ENCODE measurements around the gene CD69.
"Not testable (repeated sequence)": the region's sequence is repeated elsewhere in the genome, so short reads cannot be mapped to it uniquely, and the experiment has no call there.

The CD69 gene

GRCh38 chr12:9741726-9742125 lies 19.0 kb downstream of the CD69 start:
- DNase-seq (ENCODE audit: low spot score in 2 of 2): peak in 1 of 2 donors; percentile 80

GRCh38 chr12:9740106-9740750 lies 20.5 kb downstream of the CD69 start:
- peak overlapping the region; percentile 69 for H3K4me3 Mint-ChIP-seq
- peaks cover 2% of the 10 kb centered on the region for H3K9me3 Mint-ChIP-seq
- DNase-seq (ENCODE audit: low spot score in 2 of 2) (no peak), ATAC-seq (no peak)
- H3K27ac Mint-ChIP-seq: peak overlapping the region; percentile 89
- H3K4me1 Mint-ChIP-seq: peaks cover 57% of the 10 kb centered on the region
- peaks cover 12% of the 10 kb centered on the region for H3K36me3 Mint-ChIP-seq

More at GRCh38 chr12:9741726-9742125, 19.0 kb downstream of the CD69 start:
- H3K4me3 Mint-ChIP-seq: peak overlapping the region; percentile 80
- peaks cover 12% of the 10 kb centered on the region for H3K36me3 Mint-ChIP-seq
- H3K4me1 Mint-ChIP-seq: peaks cover 52% of the 10 kb centered on the region
- peaks cover 2% of the 10 kb centered on the region for H3K9me3 Mint-ChIP-seq
- ATAC-seq: peak; percentile 98
- peak overlapping the region; percentile 92 for H3K27ac Mint-ChIP-seq

GRCh38 chr12:9739404-9740105 lies 21.1 kb downstream of the CD69 start:
- H3K9me3 Mint-ChIP-seq; ATAC-seq; DNase-seq (ENCODE audit: low spot score in 2 of 2): not testable (repeated sequence)
- peak overlapping the region; percentile 89 for H3K27ac Mint-ChIP-seq
- peaks cover 51% of the 10 kb centered on the region for H3K4me1 Mint-ChIP-seq
- H3K4me3 Mint-ChIP-seq: peak overlapping the region; percentile 69
- H3K36me3 Mint-ChIP-seq: peaks cover 12% of the 10 kb centered on the region

- H3K9me3 Mint-ChIP-seq; DNase-seq (ENCODE audit: low spot score in 2 of 2); ATAC-seq: not testable (repeated sequence)
- H3K4me3 Mint-ChIP-seq: peak overlapping the region; percentile 16
- peak overlapping the region; percentile 75 for H3K27ac Mint-ChIP-seq
- H3K4me1 Mint-ChIP-seq: peaks cover 48% of the 10 kb centered on the region
- peaks cover 12% of the 10 kb centered on the region for H3K36me3 Mint-ChIP-seq
Measured at GRCh38 chr12:9738905-9739304, 21.8 kb downstream of the CD69 start.

- H3K4me3 Mint-ChIP-seq: peak overlapping the region; percentile 20
- peaks cover 2% of the 10 kb centered on the region for H3K9me3 Mint-ChIP-seq
- peaks cover 39% of the 10 kb centered on the region for H3K4me1 Mint-ChIP-seq
- H3K27ac Mint-ChIP-seq: peak overlapping the region; percentile 53
- H3K36me3 Mint-ChIP-seq: peaks cover 5% of the 10 kb centered on the region
- no peak for DNase-seq (ENCODE audit: low spot score in 2 of 2)
- no peak for ATAC-seq
Measured at GRCh38 chr12:9736936-9737705, 23.6 kb downstream of the CD69 start.

GRCh38 chr12:9735601-9736000 lies 25.1 kb downstream of the CD69 start:
- H3K4me3 Mint-ChIP-seq: no peak overlapping the region
- peaks cover 5% of the 10 kb centered on the region for H3K36me3 Mint-ChIP-seq
- peaks cover 1% of the 10 kb centered on the region for H3K9me3 Mint-ChIP-seq
- ATAC-seq (no peak), DNase-seq (ENCODE audit: low spot score in 2 of 2) (no peak)
- H3K27ac Mint-ChIP-seq: no peak overlapping the region
- H3K4me1 Mint-ChIP-seq: peaks cover 33% of the 10 kb centered on the region

GRCh38 chr12:9732921-9733461 lies 27.7 kb downstream of the CD69 start, which contains the start of gene CLECL1:
Gene CLECL1, minus strand, starts transcription at chr12:9733097.
- no peaks in the 10 kb centered on the region for H3K36me3 Mint-ChIP-seq
- ATAC-seq (peak; percentile 96), DNase-seq (ENCODE audit: low spot score in 2 of 2) (no peak)
- H3K4me3 Mint-ChIP-seq: peak within 1 kb of the TSS; percentile 65
- peaks cover 20% of the 10 kb centered on the region for H3K4me1 Mint-ChIP-seq
- no peaks in the 10 kb centered on the region for H3K9me3 Mint-ChIP-seq
- peak within 1 kb of the TSS; percentile 68 for H3K27ac Mint-ChIP-seq

GRCh38 chr12:9731797-9732196 lies 28.9 kb downstream of the CD69 start:
- Mint-ChIP-seq H3K9me3 (no peaks in the 10 kb centered on the region), H3K4me3 (peak overlapping the region; percentile 41), H3K4me1 (peaks cover 14% of the 10 kb centered on the region), H3K27ac (peak overlapping the region; percentile 45), H3K36me3 (no peaks in the 10 kb centered on the region)
- no peak for ATAC-seq
- no peak for DNase-seq (ENCODE audit: low spot score in 2 of 2)

GRCh38 chr12:9731393-9731792 lies 29.3 kb downstream of the CD69 start:
- H3K4me1 Mint-ChIP-seq: peaks cover 10% of the 10 kb centered on the region
- ATAC-seq (no peak), DNase-seq (ENCODE audit: low spot score in 2 of 2) (no peak)
- peak overlapping the region; percentile 45 for H3K27ac Mint-ChIP-seq
- H3K4me3 Mint-ChIP-seq: peak overlapping the region; percentile 41
- H3K9me3 Mint-ChIP-seq: no peaks in the 10 kb centered on the region
- no peaks in the 10 kb centered on the region for H3K36me3 Mint-ChIP-seq

- no peaks in the 10 kb centered on the region for H3K9me3 Mint-ChIP-seq
- DNase-seq (ENCODE audit: low spot score in 2 of 2) (no peak), ATAC-seq (no peak)
- peaks cover 9% of the 10 kb centered on the region for H3K4me1 Mint-ChIP-seq
- peak overlapping the region; percentile 41 for H3K4me3 Mint-ChIP-seq
- H3K36me3 Mint-ChIP-seq: no peaks in the 10 kb centered on the region
- H3K27ac Mint-ChIP-seq: peak overlapping the region; percentile 45
Measured at GRCh38 chr12:9730591-9730990, 30.1 kb downstream of the CD69 start.

- Mint-ChIP-seq H3K27ac (no peak overlapping the region), H3K4me3 (no peak overlapping the region), H3K4me1 (peaks cover 9% of the 10 kb centered on the region), H3K36me3 (no peaks in the 10 kb centered on the region), H3K9me3 (no peaks in the 10 kb centered on the region)
- ATAC-seq (no peak), DNase-seq (ENCODE audit: low spot score in 2 of 2) (no peak)
Measured at GRCh38 chr12:9730011-9730410, 30.7 kb downstream of the CD69 start.

GRCh38 chr12:9729082-9729481 lies 31.6 kb downstream of the CD69 start:
- ATAC-seq (no peak), DNase-seq (ENCODE audit: low spot score in 2 of 2) (no peak)
- Mint-ChIP-seq H3K27ac (no peak overlapping the region), H3K4me3 (no peak overlapping the region), H3K9me3 (no peaks in the 10 kb centered on the region), H3K4me1 (peaks cover 9% of the 10 kb centered on the region), H3K36me3 (no peaks in the 10 kb centered on the region)

GRCh38 chr12:9727813-9728212 lies 32.9 kb downstream of the CD69 start:
- Mint-ChIP-seq H3K4me1 (peaks cover 4% of the 10 kb centered on the region), H3K4me3 (no peak overlapping the region), H3K36me3 (no peaks in the 10 kb centered on the region), H3K27ac (no peak overlapping the region), H3K9me3 (no peaks in the 10 kb centered on the region)
- DNase-seq (ENCODE audit: low spot score in 2 of 2): no peak
- no peak for ATAC-seq

- no peak for DNase-seq (ENCODE audit: low spot score in 2 of 2)
- H3K9me3 Mint-ChIP-seq: no peaks in the 10 kb centered on the region
- H3K36me3 Mint-ChIP-seq: no peaks in the 10 kb centered on the region
- ATAC-seq: no peak
- H3K4me1 Mint-ChIP-seq: no peaks in the 10 kb centered on the region
- no peak overlapping the region for H3K27ac Mint-ChIP-seq
- H3K4me3 Mint-ChIP-seq: no peak overlapping the region
Measured at GRCh38 chr12:9725213-9725870, 35.4 kb downstream of the CD69 start.

GRCh38 chr12:9724023-9724422 lies 36.7 kb downstream of the CD69 start:
- no peaks in the 10 kb centered on the region for H3K9me3 Mint-ChIP-seq
- no peak overlapping the region for H3K4me3 Mint-ChIP-seq
- H3K4me1 Mint-ChIP-seq: peaks cover 6% of the 10 kb centered on the region
- H3K36me3 Mint-ChIP-seq: no peaks in the 10 kb centered on the region
- ATAC-seq (no peak), DNase-seq (ENCODE audit: low spot score in 2 of 2) (no peak)
- H3K27ac Mint-ChIP-seq: no peak overlapping the region
